RPMI7951 (cell line): ENCODE results near the gene PLEKHF1. TPM values are rescaled to one million over a fixed set of nuclear protein-coding genes. Genes with fewer than 3 reads are reported as not detected.
A peak's percentile ranks its signal among the peaks of the same experiment; 100 is the strongest.
"Not testable (repeated sequence)": the region's sequence is repeated elsewhere in the genome, so short reads cannot be mapped to it uniquely, and the experiment has no call there.

Experiments used
- DNase-seq: peaks from one replicate; pipeline ENCODE4 v3.0.0-alpha.2; 2012; ENCODE audit warnings: low read depth
- total RNA-seq: library from RNA; depleted of rRNA; stranded (reverse); fragments of >200 nt; shearing (Covaris generic); gene quantifications from 2 replicates; pipeline ENCODE4 v1.2.3, GENCODE V29; 2014

The PLEKHF1 gene
- total RNA-seq, 1 experiment from 2014 or later, result 14.3 TPM

DNA sequence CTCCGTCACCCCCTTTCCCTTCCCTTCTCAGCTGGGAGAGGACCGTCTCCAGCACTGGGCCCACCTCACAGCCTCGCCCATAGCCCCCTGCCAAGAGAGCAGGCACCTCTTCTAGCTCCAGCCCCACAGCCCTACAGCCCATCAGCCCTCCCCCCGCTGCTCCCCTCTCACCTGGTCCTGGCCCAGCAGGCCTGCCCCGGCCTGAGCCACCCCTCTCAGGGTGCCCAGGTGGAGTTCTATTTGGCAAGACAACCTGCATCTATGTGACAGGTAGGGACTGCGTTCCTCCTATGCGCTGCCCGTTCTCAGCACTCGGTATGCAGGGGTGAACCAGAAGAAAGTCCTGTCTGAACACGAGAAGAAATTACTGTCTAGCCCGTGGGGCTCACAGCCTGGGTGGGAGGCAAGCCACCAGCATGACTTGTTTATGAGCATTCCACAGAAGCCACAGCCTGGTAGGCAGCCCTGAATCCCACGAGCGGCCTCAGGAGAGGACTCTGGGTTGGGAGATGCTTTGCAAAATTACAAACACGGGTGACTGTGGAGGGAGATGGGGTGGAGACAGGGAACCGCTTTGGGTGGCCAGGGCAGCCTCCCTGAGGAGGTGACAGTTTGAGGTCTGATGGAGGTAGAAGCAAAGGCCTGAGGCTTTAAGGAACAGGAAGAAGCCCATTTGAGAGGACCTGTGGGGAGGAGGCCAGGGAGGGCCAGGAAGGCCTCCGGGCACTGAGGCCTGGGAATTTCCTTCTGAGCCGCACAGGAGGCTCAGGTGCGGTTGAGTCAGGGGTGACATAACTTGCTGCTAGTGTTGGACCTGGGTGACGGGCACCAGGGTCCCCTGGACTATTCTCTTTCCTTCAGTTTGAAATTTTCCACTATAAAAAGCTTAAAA is 1.2 kb upstream of the PLEKHF1 start:
- peak; percentile 74 for DNase-seq

- DNase-seq, result no peak
Measured at GRCh38 chr19:29664753-29665214, 477 bp upstream of the PLEKHF1 start.

GRCh38 chr19:29665826-29666577 is 741 bp downstream of the PLEKHF1 start:
- DNase-seq, result peak; percentile 67

DNA sequence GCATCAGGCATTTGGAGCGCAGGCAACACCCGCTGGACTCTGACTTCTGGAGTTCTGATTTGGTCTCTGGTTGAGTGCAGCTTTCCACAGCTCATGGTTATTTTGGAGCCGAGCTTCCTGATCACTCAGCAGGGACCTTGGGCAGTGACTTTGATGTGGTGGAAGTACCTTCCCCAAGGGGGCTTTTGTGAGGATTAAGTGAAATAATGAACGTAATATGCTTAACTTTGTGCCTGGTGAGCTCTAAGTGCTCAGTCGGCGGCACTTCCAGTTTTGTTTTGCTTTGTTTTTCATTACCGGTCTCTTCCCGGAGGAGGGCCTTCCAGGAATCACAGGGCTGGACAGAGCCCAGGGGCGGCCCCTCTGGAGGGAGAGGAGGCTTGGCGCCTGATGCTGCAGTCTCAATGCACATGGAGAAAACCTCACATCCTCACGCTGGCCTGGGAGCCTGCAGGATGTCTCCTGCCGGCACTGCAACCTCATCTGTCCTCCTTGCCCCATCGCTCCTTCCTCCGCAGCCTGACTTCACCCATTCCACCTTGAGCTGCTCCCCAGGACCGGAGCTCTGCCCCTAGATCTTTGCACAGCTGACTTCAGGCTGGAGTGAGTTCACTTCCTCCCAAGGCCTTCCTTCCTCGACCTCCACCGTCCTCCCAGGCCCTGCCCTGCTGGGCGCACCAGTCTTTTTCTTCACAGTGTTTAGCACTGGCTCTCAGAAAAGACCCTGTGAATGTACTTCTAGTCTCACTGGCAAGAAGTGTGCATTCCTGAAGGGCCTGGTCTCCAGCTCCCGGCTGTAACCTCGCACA is 1.5 kb downstream of the PLEKHF1 start:
- DNase-seq, result peak; percentile 69

GRCh38 chr19:29667387-29667783 is 2.1 kb downstream of the PLEKHF1 start:
- DNase-seq, result no peak

GRCh38 chr19:29667901-29668341 is 2.7 kb downstream of the PLEKHF1 start:
- no peak for DNase-seq

DNA sequence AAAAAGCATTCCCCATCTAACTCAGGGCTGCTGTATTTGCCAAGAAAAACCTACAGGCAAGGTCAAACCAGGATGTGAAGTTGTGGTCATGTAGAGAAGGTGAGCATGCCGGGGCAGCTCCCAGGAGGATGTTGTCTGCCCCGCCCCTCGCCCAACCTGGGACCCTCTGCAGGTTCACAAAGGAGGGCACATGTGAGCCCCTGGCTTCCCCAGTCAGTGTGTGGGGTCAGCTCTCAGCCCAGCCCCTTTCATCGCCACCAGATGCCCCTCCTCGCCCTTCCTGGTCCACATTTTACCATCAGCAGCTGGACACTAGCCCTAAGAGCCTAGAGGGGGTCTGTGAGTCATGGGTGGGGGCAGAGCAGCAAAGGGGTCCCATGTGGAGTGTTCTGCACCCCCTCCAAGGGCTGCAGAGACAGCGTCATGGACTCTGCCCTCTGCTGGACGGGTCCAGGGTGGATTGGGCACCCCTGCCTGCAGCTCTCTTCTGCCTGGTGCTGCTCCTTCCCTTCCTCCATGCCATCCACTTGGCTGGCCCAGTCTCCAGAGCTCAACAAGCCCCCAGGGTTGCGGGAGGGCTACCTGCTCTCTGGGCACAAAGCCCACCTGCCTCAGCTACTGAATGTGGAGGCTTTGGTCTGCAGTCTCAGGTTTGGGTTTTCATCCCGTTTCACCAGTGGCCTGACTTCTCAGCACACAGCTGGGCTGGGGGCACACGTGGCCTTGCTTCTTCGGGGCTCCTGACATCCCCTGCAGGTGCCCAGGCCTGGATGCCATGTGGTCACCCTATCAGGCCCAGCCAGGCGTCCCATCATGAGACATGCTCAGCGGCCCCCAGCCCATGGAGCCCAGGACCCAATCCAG is 3.7 kb downstream of the PLEKHF1 start:
- no peak for DNase-seq

- DNase-seq, result no peak
Measured at GRCh38 chr19:29670255-29670654, 5.0 kb downstream of the PLEKHF1 start.

DNA sequence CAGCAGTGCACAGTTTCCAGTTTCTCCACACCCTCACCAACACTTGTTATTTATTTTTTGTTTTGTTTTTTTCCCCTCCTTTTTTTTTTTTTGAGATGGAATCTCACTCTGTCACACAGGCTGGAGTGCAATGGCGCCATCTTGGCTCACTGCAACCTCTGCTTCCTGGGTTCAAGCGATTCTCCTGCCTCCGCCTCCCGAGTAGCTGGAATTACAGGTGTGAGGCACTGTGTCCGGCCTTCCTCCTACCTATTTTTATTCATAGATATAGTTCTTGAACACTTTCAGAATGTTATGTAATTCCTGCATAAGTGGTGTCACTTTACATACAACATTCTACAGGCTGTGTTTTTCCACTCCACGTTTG is 5.7 kb downstream of the PLEKHF1 start:
- not testable (repeated sequence) for DNase-seq

DNA sequence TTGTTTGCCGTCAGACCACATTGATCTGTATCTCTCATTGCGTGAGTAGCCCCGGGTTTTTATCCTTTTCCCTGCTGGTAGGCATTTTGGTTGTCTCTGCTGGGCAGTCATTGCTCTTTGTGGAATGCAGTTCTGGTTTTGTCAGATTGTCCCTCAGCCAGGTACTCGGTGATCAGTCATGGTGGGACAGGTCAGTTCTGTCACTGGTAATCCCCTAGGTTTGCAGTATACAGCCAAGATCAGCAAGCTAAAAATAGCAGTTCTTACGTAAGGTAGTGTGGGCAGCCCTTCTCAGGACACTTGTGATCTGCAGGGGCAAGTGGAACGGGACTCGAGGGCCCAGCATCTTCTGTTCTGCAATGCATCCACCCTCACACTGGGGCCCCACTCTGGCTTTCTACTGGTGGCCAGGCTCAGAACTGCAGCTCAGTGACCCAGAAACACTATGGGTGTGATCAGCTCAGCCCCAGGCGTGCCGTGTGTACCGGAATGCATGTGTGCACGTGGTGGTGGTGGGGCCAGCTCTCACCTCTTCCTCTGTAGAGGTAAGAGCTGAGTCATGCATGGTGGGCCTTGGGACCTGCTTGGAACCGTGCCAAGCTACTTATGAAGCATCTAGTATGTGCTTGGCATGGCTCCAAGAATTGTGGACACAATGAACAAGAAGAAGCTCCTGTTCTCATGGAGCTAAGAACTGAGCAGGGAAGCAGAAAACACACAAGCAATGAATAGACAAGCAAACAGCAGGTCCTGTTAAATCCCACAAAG is 6.3 kb downstream of the PLEKHF1 start:
- DNase-seq, result peak; percentile 43

DNA sequence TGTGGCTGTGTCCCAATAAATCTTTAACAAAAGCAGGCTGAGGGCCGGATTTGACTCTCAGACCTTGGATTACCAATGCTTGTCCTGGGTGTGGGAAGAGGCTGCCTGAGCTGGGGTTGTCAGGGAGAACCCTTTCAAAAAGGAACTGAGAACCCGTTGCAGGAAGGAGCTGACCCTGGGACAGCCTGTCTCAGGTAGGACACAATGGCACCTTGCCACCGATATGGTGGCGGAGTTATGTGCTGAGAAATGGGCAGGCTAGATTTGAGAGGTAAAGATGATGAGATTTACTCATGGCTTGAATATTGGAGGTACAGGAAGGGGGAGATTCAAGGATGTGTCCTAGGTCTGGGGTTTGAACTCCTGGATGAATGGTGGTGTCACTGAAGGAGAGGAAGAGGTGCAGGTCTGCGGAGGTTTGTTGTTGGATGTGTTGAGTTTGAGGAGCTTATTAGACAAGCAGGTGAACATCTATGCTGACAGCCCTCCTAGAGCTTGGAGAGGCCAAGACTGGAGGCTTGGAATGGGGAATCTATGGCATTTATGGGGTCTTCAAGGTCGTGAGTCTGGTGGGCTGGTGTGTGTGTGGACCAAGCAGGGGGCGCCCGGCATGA is 7.2 kb downstream of the PLEKHF1 start:
- no peak for DNase-seq

DNA sequence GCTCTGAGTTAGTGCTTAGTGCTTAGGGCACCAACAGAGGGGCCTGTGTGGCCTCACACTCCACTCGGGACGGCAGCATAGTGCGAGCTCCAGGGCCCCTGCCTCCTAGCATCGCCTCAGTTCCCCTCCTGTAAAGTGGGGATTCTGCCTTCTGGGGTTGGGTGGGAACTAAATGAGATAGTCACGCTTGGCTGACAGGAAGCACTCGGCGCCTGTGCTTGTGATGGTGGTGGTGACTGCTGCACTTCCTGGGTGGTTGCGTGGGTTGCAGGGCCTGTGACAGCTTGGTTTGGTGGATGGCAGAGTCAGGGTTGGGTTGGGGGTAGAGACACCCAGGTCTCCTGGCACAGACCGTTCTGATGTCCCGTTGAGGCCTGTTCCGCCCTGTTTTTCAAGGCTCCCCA is 7.7 kb downstream of the PLEKHF1 start:
- no peak for DNase-seq

DNA sequence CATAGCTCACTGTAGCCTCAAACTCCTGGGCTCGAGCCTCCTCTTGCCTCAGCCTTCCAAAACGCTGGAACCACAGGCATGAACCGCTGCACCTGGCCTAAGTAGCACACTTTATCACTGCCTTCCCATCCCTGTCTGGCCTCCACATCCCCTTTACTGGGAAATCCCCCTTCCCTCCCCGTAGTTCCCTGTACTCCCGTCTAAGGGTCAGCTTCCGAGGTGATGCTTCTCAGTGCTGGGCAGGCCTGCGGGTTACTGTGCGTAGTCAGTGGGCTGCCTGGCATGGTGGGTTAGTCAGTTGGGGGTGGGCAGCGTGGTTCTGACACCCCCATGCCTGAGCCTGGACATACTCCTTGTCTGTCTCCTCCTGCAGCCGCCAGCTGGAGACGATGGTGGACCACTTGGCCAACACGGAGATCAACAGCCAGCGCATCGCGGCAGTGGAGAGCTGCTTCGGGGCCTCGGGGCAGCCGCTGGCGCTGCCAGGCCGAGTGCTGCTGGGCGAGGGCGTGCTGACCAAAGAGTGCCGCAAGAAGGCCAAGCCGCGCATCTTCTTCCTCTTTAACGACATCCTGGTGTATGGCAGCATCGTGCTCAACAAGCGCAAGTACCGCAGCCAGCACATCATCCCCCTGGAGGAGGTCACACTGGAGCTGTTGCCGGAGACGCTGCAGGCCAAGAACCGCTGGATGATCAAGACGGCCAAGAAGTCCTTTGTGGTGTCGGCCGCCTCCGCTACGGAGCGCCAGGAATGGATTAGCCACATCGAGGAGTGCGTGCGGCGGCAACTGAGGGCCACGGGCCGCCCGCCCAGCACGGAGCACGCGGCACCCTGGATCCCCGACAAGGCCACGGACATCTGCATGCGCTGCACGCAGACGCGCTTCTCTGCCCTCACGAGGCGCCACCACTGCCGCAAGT is 8.4 kb downstream of the PLEKHF1 start:
- no peak for DNase-seq

DNA sequence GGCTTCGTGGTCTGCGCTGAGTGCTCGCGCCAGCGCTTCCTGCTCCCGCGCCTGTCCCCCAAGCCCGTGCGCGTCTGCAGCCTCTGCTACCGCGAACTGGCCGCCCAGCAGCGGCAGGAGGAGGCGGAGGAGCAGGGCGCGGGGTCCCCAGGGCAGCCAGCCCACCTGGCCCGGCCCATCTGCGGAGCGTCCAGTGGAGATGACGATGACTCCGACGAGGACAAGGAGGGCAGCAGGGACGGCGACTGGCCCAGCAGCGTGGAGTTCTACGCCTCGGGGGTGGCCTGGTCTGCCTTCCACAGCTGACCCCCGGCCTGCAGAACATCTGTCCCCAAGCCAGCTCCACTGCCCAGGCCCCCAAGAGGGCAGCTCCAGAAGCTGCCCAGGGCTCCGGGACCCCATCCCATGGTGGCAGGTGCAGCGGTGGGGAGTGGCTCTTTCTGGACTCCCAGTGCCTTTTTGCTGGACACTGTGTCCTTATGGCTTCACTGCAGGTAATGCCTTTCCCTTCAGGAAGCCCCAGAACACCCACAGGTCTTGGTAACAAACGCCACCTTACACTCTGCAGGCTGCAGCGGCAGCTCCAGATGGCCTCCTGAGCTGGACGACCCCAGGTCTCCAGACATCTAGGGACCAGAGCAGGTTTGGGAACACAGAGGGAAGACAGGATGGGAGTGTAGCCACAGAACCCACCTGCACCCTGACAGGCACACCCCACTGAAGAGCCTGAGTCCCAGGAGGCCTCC is 9.3 kb downstream of the PLEKHF1 start:
- DNase-seq, result no peak

DNA sequence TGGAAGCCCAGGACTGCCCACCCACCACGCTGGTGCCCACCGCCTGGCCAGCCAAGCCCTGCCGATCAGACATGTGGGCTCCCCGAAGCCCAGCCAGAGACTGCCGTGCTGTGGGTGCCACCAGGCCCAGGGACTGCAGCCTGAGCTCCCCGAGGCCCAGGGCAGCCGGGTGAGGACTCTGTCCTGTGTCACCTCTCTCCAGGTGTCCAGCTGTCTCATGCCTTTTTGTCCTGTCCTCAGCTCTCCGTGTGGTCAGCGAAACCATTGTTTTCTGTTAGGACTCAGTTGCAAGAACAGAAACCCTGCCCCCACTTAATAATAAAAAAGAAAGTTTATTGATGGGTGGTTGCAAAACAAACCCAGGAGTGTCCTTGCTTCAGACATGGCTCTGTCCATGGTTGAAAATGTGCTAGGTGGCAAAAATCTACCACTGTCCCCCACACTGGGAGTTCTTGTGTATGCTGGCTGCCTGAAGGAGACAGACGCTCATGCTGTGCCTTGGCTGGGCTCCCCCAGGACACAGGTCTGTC is 9.9 kb downstream of the PLEKHF1 start:
- DNase-seq, result no peak

GRCh38 chr19:29675650-29676186 is 10.5 kb downstream of the PLEKHF1 start:
- DNase-seq, result no peak

GRCh38 chr19:29676586-29676985 is 11.3 kb downstream of the PLEKHF1 start:
- DNase-seq, result no peak
